Umbilical cord (tissue), 2 donors: Measurements from ENCODE around the gene MRPL1. TPM values are rescaled to one million over a fixed set of nuclear protein-coding genes. Genes with fewer than 3 reads are reported as not detected.

ENCODE experiments used
- DNase-seq: peaks from one replicate; pipeline ENCODE4 v3.0.0-alpha.2; 2015; ENCODE audit warnings: low spot score
- total RNA-seq: library from RNA; depleted of rRNA; stranded (reverse); fragments of >200 nt; gene quantifications from one replicate; pipeline ENCODE4 v1.2.3, GENCODE V29; 2014; ENCODE audit warnings: low replicate concordance; ENCODE audit not compliant: insufficient read depth

Gene MRPL1
- total RNA-seq = 18.8 TPM

DNA sequence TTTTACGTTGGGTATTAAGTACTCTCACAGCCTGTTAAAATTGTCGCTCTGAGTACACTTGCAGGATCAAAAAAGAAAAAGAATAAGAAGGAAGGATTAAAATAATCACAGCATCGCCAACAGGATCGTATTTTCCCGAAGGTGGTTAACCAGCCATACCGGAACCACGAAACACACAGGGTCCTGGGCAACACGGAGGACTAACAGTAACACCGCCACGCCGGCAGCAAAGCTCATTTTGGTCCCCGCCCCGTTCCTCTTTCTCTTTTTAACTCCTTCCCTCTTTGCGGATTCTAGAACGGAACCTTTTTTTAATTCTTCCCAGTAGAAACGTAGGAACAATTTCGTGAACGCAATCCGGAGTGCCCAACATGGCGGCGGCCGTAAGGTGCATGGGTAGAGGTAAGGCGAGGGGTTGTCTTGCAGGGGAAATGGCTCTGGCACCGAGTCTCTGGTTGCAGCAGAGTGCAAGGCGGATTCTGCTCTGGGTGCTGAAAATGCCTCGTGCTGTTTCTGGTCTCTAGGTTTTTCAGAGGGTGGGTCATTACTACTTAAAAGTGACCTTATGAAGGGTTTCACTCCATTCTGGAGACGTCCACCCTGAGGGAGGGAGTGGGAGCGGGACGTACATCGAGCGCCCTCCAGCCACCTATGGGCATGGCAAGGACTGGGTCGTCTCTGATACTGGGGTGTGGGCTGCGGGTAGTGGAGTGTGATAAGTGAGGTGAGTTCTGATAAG, at the start of gene MRPL1:
Gene MRPL1, plus strand, starts transcription at position 353 of the 739 bp plus-strand sequence. Its CDS starts 19 bp downstream, at position 372.
- DNase-seq = peak; percentile 97

DNA sequence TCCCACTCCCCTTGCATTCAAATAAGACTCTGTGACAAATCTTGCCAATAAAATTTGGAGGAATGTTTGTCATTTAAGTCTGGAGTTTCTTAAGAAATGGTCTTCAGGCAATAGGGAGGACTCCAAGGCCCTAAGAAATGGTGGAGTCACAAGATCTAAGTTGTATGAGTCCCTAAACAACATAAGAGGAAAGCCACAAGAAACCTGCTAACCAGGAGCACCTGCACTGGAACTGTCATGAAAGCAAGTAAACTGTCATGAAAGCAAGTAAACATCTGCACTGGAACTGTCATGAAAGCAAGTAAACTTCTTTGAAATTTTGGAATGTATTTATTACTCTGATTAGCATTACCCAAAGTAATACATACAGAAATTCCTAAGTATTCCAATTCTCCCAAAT, 47.0 kb upstream of the MRPL1 start:
- DNase-seq = no peak

DNA sequence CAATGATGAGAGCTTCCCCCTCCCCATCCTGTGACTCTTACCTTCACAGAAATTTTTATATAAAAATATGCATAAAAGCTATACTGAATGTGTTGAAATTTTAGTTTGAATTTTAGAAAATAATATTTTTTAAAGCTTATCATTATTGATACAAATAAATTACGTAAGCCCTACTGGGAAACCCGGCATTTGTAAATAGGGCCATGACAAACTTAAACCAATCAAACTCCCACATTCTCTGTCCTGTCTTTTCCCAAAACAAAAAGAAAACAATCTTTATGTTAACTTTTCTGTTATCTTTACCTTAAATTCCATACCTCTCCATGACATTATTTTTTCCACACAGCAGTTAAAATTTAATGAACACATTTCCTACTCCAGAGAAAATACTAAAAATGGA, 46.1 kb upstream of the MRPL1 start:
- no peak for DNase-seq

DNA sequence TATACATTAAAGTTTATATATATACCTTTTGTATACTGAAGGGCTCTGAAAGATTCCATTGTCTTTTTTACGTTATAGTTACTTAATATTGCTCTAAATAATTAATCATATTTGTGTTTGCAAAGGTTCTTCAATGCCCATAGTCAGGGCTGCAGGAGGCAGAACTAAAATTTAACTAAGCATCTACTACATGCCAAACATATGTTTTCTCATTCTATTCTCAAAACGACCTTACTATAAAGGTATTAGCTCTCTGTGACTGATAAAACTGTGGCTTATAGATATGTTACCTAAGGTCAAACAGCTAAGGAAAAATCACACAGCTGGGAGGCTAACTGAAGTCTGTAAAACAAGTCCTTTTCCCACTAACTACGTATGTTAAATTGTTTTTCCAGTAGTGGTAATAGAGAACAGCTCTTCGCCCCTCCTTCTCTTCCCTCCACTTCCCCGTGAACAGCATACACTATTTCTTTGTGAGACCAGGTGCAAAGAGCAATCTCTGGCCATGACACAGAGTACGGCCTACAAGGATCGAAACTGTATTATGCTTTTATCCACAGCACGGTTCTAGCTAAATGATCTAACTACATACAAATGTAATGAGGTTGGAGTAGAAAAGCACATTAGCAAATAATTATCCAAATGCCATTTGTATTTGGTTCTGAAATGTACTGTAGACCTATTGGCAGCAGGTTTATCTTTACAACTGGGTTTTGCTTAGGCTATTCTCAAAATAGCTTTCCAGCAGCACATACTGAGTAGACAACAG, 45.1 kb upstream of the MRPL1 start:
- peak; percentile 3 for DNase-seq

DNA sequence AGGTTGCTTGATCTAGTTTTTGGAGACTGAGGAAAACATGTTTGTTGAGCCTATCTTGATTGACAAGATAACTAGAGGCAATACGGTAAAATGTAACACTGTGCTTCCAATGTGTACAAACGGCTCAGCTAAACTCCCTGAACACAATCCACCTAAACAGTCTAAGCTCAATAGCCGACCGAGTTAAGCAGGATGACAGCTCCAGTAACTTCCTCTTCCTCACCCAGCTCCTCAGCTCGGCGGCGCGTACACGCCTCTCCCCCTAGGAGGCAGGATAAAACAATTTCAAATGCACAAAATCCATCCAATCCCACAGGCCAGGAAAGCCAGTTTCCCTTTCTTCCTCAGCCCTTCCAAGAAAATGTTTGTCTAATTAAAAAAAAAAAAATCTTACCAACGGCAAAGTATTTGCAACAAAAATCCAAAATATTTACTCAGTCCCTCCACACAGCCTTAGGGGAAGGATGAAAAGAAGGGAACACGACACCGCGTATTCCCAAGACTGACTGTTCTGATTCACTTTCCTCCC, 44.5 kb upstream of the MRPL1 start:
- peak; percentile 90 for DNase-seq

DNA sequence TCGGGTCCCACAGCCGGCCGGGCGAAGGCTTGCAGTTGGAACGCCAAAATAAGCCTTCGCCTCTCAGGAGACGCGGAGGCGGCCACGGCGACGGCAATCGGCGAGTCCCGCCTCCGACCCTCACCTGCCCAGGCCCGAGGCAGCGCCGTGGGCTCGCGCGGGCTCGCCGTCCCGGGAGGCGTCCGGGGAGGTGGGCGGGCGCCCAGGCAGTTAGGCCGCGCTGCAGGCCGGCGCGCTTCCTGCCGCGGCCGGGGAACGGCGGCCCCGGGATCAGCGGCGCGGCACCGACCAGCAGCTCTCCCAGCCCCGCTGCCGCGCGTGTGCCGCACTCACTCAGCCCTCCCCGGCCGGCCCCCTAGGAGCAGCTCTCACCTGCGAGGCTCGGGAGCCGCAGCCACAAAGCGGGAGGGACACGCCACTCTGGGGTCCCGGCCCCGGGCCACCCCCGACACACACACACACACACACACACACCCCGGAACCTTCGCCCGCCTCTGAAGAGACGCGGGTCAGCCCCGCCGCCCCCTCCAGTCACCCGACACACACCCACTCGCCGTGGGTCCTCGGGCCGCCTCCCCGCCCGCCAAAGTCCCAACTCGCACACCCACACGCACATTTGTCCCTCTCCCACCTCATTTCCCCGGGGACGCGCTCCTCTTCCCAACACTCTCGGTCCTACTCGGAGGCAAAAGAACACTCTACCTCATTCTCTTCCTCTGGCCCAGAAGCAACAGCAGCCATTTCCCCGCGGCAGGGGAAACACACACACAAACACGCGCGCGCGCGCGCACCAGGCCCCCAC, 43.8 kb upstream of the MRPL1 start, which contains the start of gene CNOT6L:
Gene CNOT6L, minus strand, starts transcription at position 767 of the 802 bp plus-strand sequence. Its CDS starts 60 bp downstream, at position 707.
- peak; percentile 82 for DNase-seq

DNA sequence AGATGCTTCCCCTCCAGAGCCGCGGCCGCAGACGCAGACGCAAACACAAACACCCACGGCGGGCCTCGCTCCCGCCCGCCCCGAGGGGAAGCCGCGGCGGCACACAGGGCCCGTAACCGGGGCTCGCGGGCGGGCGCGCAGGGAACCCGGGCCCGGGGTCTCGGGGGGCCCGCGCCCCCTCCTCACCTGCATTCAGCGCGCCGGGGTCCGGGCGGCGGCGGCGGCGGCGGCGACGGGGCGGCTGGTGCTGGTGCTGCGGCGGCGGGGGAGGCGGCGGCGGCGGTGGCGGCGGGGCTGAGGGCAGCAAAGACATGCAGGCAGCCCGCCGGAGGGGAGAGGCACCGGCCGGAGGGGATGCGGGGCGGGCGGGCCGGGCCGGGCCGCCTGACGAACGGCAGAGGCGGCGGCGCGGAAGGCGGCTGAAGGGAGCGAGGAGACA, 43.2 kb upstream of the MRPL1 start:
- DNase-seq = no peak

DNA sequence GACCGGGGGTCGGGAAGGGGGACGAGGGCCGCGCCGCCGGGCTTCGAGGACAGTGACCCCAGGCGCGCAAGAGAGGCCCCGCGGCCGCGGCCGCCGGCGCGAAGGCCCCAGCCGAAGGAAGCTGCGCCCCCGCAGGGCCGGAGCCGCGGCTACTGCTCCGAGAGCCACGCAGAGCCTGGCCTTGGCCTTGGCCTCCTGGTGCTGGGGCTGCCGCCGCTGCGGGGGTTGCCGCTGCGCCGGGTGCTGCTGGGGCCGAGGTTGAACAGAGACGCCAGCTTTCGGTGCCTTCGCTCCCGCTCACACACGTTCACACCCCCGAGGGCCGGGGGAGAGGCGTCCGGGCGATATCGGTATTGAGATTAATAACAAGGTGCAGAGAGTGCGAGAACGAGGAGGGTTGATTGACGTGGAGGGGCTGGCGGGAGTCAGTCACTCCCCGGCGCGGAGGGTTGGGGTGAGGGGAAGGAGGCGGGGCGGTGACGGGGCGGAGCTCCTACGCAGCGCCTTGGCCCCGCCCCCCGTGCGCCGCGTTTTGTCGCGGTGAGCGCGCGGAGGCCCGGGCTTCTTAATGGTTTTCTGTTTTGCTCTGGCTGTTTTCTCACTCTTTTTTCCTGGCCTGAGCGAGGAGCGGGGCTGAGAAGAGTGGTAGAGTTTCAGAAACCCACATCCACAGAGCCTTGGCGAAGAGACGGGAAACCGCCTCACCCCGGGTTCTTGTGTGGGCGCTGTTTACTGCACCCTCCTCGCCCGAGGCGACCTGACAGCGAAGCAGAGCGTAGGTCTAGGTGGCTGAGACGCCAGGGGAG, 42.6 kb upstream of the MRPL1 start:
- peak; percentile 93 for DNase-seq

DNA sequence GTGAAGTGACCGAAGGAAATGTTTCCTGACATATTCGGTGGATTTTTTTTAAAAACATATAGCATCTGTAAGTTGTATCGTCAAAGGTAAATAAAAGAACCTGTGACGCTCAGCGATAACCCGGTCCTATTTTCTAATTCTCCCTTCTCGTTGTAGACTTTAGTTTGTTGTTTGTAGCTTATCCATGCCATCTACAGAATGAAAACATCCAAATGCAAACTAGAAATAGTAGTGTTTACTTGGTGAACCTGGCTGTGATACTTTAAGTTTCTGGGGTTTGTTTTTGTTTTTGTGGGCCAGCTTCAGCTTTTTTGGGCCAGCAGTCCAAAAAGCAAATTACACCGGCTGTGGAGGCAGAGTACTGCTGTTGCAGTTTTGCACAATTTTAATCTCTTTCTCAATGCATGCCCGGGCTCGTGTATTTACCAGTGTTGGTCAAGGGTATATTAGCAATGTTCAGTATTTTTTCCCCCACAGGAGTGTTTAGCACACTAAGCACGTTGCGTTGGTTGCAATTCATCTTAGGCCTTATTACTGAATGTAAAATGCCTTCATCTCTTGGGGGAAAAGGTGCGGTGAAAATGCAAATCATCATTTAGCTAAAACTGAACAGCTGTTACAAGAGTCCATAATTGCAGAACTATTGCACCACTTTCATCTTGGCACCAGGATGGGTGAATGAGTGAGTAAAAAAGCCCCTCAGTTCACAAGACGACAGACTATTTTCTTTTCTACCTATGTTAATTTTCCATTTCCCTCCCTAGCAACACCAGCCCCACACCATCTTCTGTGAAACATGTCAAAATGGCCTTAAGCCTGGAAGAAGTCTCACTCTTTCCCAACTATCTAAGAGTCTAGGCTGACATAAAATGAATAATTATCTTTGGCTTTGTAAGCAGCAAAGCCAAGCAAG, 41.7 kb upstream of the MRPL1 start:
- peak; percentile 18 for DNase-seq

DNA sequence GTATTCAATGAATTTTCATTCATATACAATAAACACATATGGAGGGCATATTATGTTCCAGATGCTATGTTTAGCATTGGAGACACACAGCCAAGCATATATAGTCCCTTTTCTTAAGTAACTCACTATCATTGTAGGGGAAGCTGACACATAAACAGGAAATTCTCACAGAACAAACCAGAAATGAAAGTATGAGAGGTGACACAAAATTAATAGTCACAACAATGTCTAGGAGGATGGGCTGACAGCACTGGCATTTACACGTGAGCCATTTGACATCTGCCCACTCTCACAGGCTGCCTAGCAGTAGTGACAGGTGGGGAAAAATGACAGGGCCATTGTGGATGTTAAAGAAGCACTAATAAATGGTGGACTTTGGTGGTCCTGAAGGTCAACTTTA, 40.9 kb upstream of the MRPL1 start:
- no peak for DNase-seq

DNA sequence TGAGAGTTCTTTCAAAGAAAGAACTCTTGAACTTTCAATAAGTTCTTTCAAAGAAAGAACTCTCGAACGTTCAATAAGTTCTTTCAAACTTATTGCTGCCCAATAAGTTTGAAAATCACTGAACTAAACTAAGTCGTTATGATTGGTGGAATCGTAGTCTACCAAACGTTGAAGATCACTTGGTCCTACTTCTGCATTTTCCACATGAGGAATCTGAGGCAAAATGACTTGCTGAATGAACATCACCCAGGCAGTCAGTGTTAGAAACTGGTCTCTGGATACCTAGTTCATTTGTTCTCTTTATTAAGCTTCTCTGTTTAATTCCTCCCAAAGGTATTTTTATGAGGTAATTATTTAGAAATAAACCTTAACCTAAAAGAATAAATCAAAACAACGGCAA, 36.4 kb upstream of the MRPL1 start:
- no peak for DNase-seq

DNA sequence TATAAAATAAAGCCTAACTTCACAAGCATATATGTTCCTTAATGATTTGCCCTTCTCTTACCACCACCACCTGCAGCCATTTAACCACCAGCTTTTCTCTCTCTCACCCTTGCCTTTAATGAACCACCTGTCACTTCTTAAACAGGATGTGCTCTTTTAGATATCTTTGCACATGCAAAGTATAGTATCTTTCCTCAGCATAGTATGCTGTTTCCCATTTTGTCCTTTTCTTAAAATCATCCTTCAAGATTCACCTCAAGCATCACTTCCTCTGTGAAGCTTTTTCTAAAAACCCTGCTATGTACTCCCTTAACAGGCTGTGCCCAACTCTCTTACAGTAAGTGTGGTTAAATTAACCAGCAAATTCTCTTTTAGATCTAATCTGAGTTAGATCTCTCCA, 35.3 kb upstream of the MRPL1 start:
- no peak for DNase-seq

DNA sequence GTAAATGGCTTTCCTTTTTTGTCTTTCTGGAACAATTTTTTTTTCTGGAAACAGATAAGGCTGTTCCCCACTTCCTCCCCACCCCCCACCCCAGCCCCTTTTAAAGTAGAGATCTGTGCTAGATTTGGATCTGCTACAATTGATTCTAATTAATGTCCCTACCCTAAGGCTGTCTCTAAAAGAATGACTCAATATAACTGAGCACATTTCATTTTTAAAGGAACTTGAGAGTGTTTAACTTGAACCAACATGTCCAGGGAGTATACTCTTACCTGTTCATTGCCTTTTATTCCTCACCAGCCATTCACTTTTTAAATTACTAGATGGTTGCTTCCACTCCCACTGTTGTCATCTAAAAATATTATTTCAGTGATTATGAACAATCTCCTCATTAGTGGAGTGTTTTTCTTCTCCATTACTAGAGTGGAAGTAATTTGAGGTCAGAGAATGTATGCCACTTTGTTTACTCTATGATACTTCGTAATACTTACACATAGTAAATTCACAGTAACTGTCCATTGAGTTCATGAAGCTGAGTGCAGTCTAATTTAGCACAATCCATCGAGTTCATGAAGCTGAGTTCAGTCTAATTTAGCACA, 29.4 kb upstream of the MRPL1 start:
- peak; percentile 37 for DNase-seq

DNA sequence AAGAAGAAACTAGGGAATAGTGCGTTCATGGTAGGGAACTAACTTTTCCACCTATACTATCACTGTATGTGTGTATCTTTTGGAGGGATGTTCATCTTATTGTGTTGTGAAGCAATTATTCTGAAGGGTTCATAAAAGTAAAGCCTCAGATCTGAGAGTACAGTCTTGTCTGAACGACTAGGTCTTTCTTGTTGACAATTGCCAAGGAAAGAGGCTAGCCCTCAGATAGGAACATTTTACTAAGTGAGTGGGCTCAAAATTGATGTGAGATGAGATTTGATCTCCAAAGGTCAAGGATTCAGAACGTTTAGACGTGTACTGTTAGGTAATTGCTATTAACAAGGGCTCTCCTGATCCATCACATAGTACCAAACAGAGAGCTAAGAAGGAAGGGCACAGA, 28.2 kb upstream of the MRPL1 start:
- no peak for DNase-seq

DNA sequence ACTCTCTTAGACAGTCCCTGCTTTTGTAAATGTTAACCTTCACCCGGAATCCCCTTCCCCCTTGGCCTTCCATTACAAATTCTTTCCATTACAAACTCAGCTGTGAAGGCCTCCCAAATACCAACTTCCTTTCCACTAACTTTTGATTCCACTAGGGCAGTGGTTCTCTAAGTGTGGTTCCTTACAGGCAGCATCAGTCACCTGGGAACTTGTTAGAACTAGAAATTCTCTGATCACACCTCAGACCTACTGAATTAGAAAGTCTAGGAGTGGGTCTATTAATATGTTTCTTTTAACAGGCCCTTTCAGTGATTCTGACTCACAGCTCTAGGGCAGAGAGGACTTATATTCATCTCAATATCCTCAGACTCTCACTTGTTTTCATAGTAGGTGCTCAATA, 19.0 kb upstream of the MRPL1 start:
- no peak for DNase-seq

DNA sequence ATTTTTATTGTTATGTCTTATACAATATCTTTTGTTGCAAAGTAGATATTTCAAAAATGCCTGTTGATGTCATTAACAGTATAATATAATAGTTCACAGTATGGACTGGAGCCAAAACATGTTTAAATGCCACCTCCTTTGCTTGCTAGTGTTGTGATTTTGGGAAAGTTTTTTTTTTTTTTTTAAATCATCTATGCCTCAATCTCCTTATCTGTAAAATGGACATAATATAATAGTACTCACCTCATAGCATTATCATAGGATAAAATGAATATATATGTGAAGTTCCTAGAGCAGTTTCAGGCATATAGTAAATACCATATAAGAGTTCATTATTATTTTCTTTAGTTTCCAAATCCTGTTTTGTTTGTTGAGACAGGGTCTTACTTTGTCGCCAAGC, 18.3 kb upstream of the MRPL1 start:
- no peak for DNase-seq

DNA sequence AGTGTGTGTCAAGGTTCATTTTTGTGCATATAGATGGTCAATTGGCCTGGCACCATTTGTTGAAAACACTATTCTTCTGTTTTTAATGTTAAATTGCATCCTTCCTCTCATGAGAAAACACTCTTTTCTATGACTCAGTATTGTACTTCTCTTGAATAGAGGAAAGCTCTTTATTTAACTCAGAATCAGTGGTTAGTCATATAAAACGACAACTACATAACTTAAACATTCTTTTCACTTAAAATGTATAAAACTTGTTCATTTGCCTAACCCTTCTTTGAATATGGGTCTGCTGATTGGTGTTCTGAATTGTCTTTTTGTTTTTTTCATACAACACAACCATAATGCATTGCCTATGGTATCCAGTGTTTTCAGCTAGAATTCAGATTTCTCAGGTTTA, 17.2 kb upstream of the MRPL1 start:
- DNase-seq = no peak

DNA sequence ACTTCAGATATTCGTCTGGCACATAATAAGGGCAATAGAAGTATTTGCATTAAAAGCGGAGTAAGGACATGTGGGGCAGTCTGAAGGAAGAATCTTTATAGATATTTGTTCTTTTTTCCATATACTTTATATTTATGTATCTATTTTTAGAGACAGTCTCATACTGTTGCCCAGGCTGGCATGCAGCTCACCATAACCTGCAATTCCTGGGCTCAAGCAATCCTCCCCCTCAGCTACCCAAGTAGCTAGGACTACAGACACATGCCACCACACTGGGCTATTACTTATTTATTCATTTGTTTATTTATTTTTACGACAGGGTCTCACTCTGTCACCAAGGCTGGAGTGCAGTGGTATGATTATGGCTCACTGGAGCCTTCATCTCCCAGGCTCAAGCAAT, 16.7 kb upstream of the MRPL1 start:
- no peak for DNase-seq

DNA sequence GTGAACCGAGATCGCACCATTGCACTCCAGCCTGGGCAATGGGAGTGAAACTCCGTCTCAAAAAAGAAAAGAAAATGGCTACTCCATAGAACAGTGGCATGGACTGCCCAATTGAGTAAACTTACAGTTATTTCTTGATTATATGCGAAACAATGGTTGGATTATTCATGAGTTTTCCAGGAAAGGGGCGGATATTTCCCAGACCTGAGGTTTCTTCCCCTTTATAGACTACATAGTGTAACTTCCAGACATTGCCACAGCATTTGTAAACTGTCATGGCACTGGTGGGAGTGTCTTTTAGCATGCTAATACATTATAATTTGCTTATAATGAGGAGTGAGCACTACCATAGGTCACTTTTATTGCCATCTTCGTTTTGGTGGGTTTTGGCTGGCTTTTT, 14.1 kb upstream of the MRPL1 start:
- DNase-seq = no peak
